SKM-1 (cell line): ENCODE results near the gene DAZAP2.

Experiments
- DNase-seq: peaks from one replicate; lab custom pipeline; 2025; ENCODE audit not compliant: unreplicated experiment; lab: John Stamatoyannopoulos, UW

The DAZAP2 gene

GRCh38 chr12:51238510-51239334, at the start of gene DAZAP2:
Gene DAZAP2 (plus strand): TSS chr12:51238826. CDS start chr12:51238908, 82 bp downstream.
- peak; percentile 51 for DNase-seq

GRCh38 chr12:51189790-51190355, 48.8 kb upstream of the DAZAP2 start:
- no peak for DNase-seq

- DNase-seq, result no peak
These were observed 47.8 kb upstream of the DAZAP2 start for GRCh38 chr12:51190820-51191219.

- DNase-seq, result no peak
These were observed 46.9 kb upstream of the DAZAP2 start for GRCh38 chr12:51191516-51192283.

- DNase-seq, result no peak
These were observed 46.3 kb upstream of the DAZAP2 start for GRCh38 chr12:51192284-51192671.

- DNase-seq, result no peak
These were observed 42.8 kb upstream of the DAZAP2 start for GRCh38 chr12:51195841-51196240.

GRCh38 chr12:51196547-51196946, 42.1 kb upstream of the DAZAP2 start:
- no peak for DNase-seq

GRCh38 chr12:51197736-51198567, 40.7 kb upstream of the DAZAP2 start:
- DNase-seq, result no peak

- no peak for DNase-seq
These were observed 39.9 kb upstream of the DAZAP2 start for GRCh38 chr12:51198568-51199365.

- no peak for DNase-seq
These were observed 39.2 kb upstream of the DAZAP2 start for GRCh38 chr12:51199366-51199945.

- no peak for DNase-seq
These were observed 38.5 kb upstream of the DAZAP2 start for GRCh38 chr12:51200156-51200555.

- DNase-seq, result no peak
These were observed 37.8 kb upstream of the DAZAP2 start for GRCh38 chr12:51200806-51201205.

- no peak for DNase-seq
These were observed 35.9 kb upstream of the DAZAP2 start for GRCh38 chr12:51202718-51203117.

- DNase-seq, result no peak
These were observed 33.3 kb upstream of the DAZAP2 start for GRCh38 chr12:51205350-51205749.

- no peak for DNase-seq
These were observed 30.5 kb upstream of the DAZAP2 start for GRCh38 chr12:51208016-51208660.

GRCh38 chr12:51209259-51209658, 29.4 kb upstream of the DAZAP2 start:
- no peak for DNase-seq

- DNase-seq, result no peak
These were observed 27.8 kb upstream of the DAZAP2 start for GRCh38 chr12:51210690-51211395.

GRCh38 chr12:51214895-51215294, 23.7 kb upstream of the DAZAP2 start:
- no peak for DNase-seq

GRCh38 chr12:51216642-51217041, 22.0 kb upstream of the DAZAP2 start:
- no peak for DNase-seq
